ENCODE data around the gene PEDS1. TPM values are rescaled to one million over a fixed set of nuclear protein-coding genes. Genes with fewer than 3 reads are reported as not detected.
A peak's percentile ranks its signal among the peaks of the same experiment; 100 is the strongest.
"Not testable (repeated sequence)": the region's sequence is repeated elsewhere in the genome, so short reads cannot be mapped to it uniquely, and the experiment has no call there.

PEDS1 gene
- total RNA-seq (1 to 10 TPM; 4.8 to 6.5 TPM), polyA plus RNA-seq (10 to 100 TPM; 10.7 to 19.3 TPM)

GRCh38 chr20:50153500-50154377 lies at the start of gene PEDS1:
PEDS1 (minus strand) TSS chr20:50153723; CDS start chr20:50153637, 86 bp downstream.
- peak; percentile 88 for DNase-seq (ENCODE audit: low spot score)
- Histone ChIP-seq H3K4me1 (ENCODE audit: control insufficient read depth in 4 of 4, insufficient read depth in 4 of 4, low read length in 3 of 4) (peaks cover 7 to 23% (median 16%) of the 10 kb centered on the region in 4 donors), H3K9me3 (ENCODE audit: control insufficient read depth in 4 of 4, low read length in 3 of 4) (no peaks in the 10 kb centered on the region), H3K36me3 (ENCODE audit: control insufficient read depth in 4 of 4, insufficient read depth in 3 of 4, low read depth in 1 of 4, low read length in 3 of 4) (no peaks in the 10 kb centered on the region), H3K4me3 (ENCODE audit: low read depth in 1 of 3, low read length in 3 of 3) (peak within 1 kb of the TSS; percentile 64 to 79 (median 68)), H3K9ac (ENCODE audit: low read depth in 1 of 2, low read length in 2 of 2) (peak within 1 kb of the TSS; percentile 76 to 93), H3K27me3 (ENCODE audit: control insufficient read depth in 4 of 4, insufficient read depth in 4 of 4, low read length in 3 of 4) (no peaks in the 10 kb centered on the region), H3K27ac (ENCODE audit: low read depth in 1 of 2, low read length in 2 of 2) (peak within 1 kb of the TSS; percentile 74 to 81)
- no peak for TF ChIP-seq SP1 (IDR thresholded peaks at IDR 0.05)
- TF ChIP-seq REST (IDR thresholded peaks at IDR 0.05): no peak
- TF ChIP-seq NR2F2 (IDR thresholded peaks at IDR 0.05): no peak
- no peak for TF ChIP-seq RAD21 (IDR thresholded peaks at IDR 0.05)
- no peak for TF ChIP-seq EGR1 (IDR thresholded peaks at IDR 0.05; ENCODE audit: low read depth in 2 of 2)
- no peak for TF ChIP-seq ZBTB33 (IDR thresholded peaks at IDR 0.05)
- TF ChIP-seq RXRA (IDR thresholded peaks at IDR 0.05): no peak
- TF ChIP-seq TAF1 (conservative IDR thresholded peaks at IDR 0.05): no peak
- no peak for TF ChIP-seq HNF4A (conservative IDR thresholded peaks at IDR 0.05)
- no peak for TF ChIP-seq HNF4G (IDR thresholded peaks at IDR 0.05)
- no peak for TF ChIP-seq JUND (IDR thresholded peaks at IDR 0.05)
- TF ChIP-seq YY1 (IDR thresholded peaks at IDR 0.05): no peak
- TF ChIP-seq MAX (IDR thresholded peaks at IDR 0.05): no peak
- 3% methylated on average over 99 of the region's 99 CpGs for WGBS

GRCh38 chr20:50202677-50203076 lies 49.2 kb upstream of the PEDS1 start:
- Histone ChIP-seq H3K27me3 (ENCODE audit: control insufficient read depth in 4 of 4, insufficient read depth in 4 of 4, low read length in 3 of 4) (no peaks in the 10 kb centered on the region), H3K36me3 (ENCODE audit: control insufficient read depth in 4 of 4, insufficient read depth in 3 of 4, low read depth in 1 of 4, low read length in 3 of 4) (no peaks in the 10 kb centered on the region), H3K4me1 (ENCODE audit: control insufficient read depth in 4 of 4, insufficient read depth in 4 of 4, low read length in 3 of 4) (no peaks in the 10 kb centered on the region), H3K27ac (ENCODE audit: low read depth in 1 of 2, low read length in 2 of 2) (no peak overlapping the region), H3K9ac (ENCODE audit: low read depth in 1 of 2, low read length in 2 of 2) (no peak overlapping the region), H3K4me3 (ENCODE audit: low read depth in 1 of 3, low read length in 3 of 3) (no peak overlapping the region), H3K9me3 (ENCODE audit: control insufficient read depth in 4 of 4, low read length in 3 of 4) (no peaks in the 10 kb centered on the region)
- TF ChIP-seq RXRA (IDR thresholded peaks at IDR 0.05): no peak
- no peak for TF ChIP-seq FOXA1 (IDR thresholded peaks at IDR 0.05)
- no peak for TF ChIP-seq RAD21 (IDR thresholded peaks at IDR 0.05)
- TF ChIP-seq EGR1 (IDR thresholded peaks at IDR 0.05; ENCODE audit: low read depth in 2 of 2): no peak
- no peak for TF ChIP-seq SP1 (IDR thresholded peaks at IDR 0.05)
- no peak for TF ChIP-seq CTCF (IDR thresholded peaks at IDR 0.05; ENCODE audit: low read depth, low read length, missing input control)
- no peak for TF ChIP-seq ZBTB33 (IDR thresholded peaks at IDR 0.05)
- TF ChIP-seq GABPA (IDR thresholded peaks at IDR 0.05 in 1 of 2, conservative IDR thresholded peaks at IDR 0.05 in 1 of 2): no peak
- TF ChIP-seq HNF4A (conservative IDR thresholded peaks at IDR 0.05): no peak
- no peak for DNase-seq (ENCODE audit: low spot score)
- WGBS: 95% methylated on average over 5 of the region's 5 CpGs

- not testable (repeated sequence) for H3K27me3 ChIP-seq (ENCODE audit: control insufficient read depth in 4 of 4, insufficient read depth in 4 of 4, low read length in 3 of 4); H3K4me3 ChIP-seq (ENCODE audit: low read depth in 1 of 3, low read length in 3 of 3); H3K9ac ChIP-seq (ENCODE audit: low read depth in 1 of 2, low read length in 2 of 2); H3K9me3 ChIP-seq (ENCODE audit: control insufficient read depth in 4 of 4, low read length in 3 of 4); DNase-seq (ENCODE audit: low spot score); H3K36me3 ChIP-seq (ENCODE audit: control insufficient read depth in 4 of 4, insufficient read depth in 3 of 4, low read depth in 1 of 4, low read length in 3 of 4); H3K27ac ChIP-seq (ENCODE audit: low read depth in 1 of 2, low read length in 2 of 2); H3K4me1 ChIP-seq (ENCODE audit: control insufficient read depth in 4 of 4, insufficient read depth in 4 of 4, low read length in 3 of 4)
- WGBS: 98% methylated on average over 7 of the region's 7 CpGs
Measured at GRCh38 chr20:50201710-50202109, 48.2 kb upstream of the PEDS1 start.
